ENCODE results near the gene KRT82. TPM values are rescaled to one million over a fixed set of nuclear protein-coding genes. Genes with fewer than 3 reads are reported as not detected.

Gene KRT82
- polyA plus RNA-seq, 2 of the 4 experiments (the other 2 are of a cell fraction) = not detected

- H3K4me1 ChIP-seq = peaks cover 12% of the 10 kb centered on the region
- no peak overlapping the region for H3K27ac ChIP-seq
- DNase-seq (ENCODE audit: low read depth in 1 of 2, low spot score in 1 of 2) (no peak), ATAC-seq (no peak), FAIRE-seq (no peak)
- no peaks in the 10 kb centered on the region for H3K9me3 ChIP-seq
- TF ChIP-seq HES2 (IDR thresholded peaks at IDR 0.05) = no peak
- no peak for TF ChIP-seq ESRRA (IDR thresholded peaks at IDR 0.05; ENCODE audit: borderline replicate concordance, low read length)
- TF ChIP-seq PHF8 (IDR thresholded peaks at IDR 0.05; ENCODE audit: borderline replicate concordance, low read depth) = no peak
- TF ChIP-seq BCL3 (IDR thresholded peaks at IDR 0.05) = no peak
- no peak for TF ChIP-seq ZC3H11A (IDR thresholded peaks at IDR 0.05)
- no peak for TF ChIP-seq HOXB13 (CRISPR knock-in tag; IDR thresholded peaks at IDR 0.05; ENCODE audit: low read depth)
- no peak for TF ChIP-seq RFX5 (IDR thresholded peaks at IDR 0.05)
- TF ChIP-seq BHLHE40 (IDR thresholded peaks at IDR 0.05; ENCODE audit: low read depth, low read length) = no peak
- no peak for TF ChIP-seq MAFK (IDR thresholded peaks at IDR 0.05; ENCODE audit: partially characterized antibody)
- no peak for TF ChIP-seq KDM1A (IDR thresholded peaks at IDR 0.05; ENCODE audit: low read depth)
- no peak for TF ChIP-seq MAZ (IDR thresholded peaks at IDR 0.05; ENCODE audit: borderline replicate concordance, low read depth, low read length)
- TF ChIP-seq NPAS2 (CRISPR knock-in tag; IDR thresholded peaks at IDR 0.05; ENCODE audit: borderline replicate concordance) = no peak
- TF ChIP-seq PBX3 (IDR thresholded peaks at IDR 0.05) = no peak
- no peak overlapping the region for H3K4me3 ChIP-seq
- ChIA-PET POLR2A (no interaction called here), CTCF (interaction anchor here (1.0 to 1.4 kb wide), 3 partner anchors 28 to 65 kb away, joined by 3 to 4 read pairs (median 3); no protein-coding TSS in a partner anchor)
- WGBS (ENCODE audit: missing lambda C conversion rate) = 83% methylated on average over 9 of the region's 9 CpGs
- H3K4me2 ChIP-seq = no peak overlapping the region
These were observed 30.8 kb upstream of the KRT82 start for GRCh38 chr12:52436828-52437474.

- ChIA-PET CTCF (interaction anchor here (0.6 to 1.4 kb wide), 5 partner anchors 29 to 574 kb away, joined by 3 to 4 read pairs (median 3); no protein-coding TSS in a partner anchor), POLR2A (no interaction called here)
- peaks cover 5% of the 10 kb centered on the region for H3K4me1 ChIP-seq
- FAIRE-seq (no peak), DNase-seq (ENCODE audit: low read depth in 1 of 2, low spot score in 1 of 2) (no peak), ATAC-seq (no peak)
- no peak overlapping the region for H3K4me2 ChIP-seq
- no peaks in the 10 kb centered on the region for H3K9me3 ChIP-seq
- TF ChIP-seq EHF (CRISPR knock-in tag; IDR thresholded peaks at IDR 0.05) (no peak), CHD2 (IDR thresholded peaks at IDR 0.05; ENCODE audit: low read length, partially characterized antibody) (no peak), POLR2A (IDR thresholded peaks at IDR 0.05; ENCODE audit: low read length) (no peak), POLR2AphosphoS2 (conservative IDR thresholded peaks at IDR 0.05; ENCODE audit: low read length) (no peak), HOXB5 (CRISPR knock-in tag; IDR thresholded peaks at IDR 0.05) (no peak), FOXS1 (CRISPR knock-in tag; IDR thresholded peaks at IDR 0.05) (no peak)
- WGBS (ENCODE audit: missing lambda C conversion rate) = 71% methylated on average over 9 of the region's 9 CpGs
- no peak overlapping the region for H3K4me3 ChIP-seq
- H3K27ac ChIP-seq = no peak overlapping the region
These were observed 30.1 kb upstream of the KRT82 start for GRCh38 chr12:52436000-52436827.

GRCh38 chr12:52435659-52435999 is 29.5 kb upstream of the KRT82 start:
- no peaks in the 10 kb centered on the region for H3K4me1 ChIP-seq
- 86% methylated on average over 6 of the region's 6 CpGs for WGBS (ENCODE audit: missing lambda C conversion rate)
- no peak overlapping the region for H3K4me3 ChIP-seq
- ATAC-seq = no peak
- no peak for DNase-seq (ENCODE audit: low read depth in 1 of 2, low spot score in 1 of 2)
- FAIRE-seq = no peak
- no peak overlapping the region for H3K27ac ChIP-seq
- H3K4me2 ChIP-seq = no peak overlapping the region
- TF ChIP-seq FOSB (CRISPR knock-in tag; IDR thresholded peaks at IDR 0.05) = no peak
- no peak for TF ChIP-seq RNF2 (IDR thresholded peaks at IDR 0.05; ENCODE audit: borderline replicate concordance, low read depth)
- TF ChIP-seq HOXA7 (CRISPR knock-in tag; IDR thresholded peaks at IDR 0.05) = no peak
- TF ChIP-seq SMC3 (IDR thresholded peaks at IDR 0.05) = no peak
- TF ChIP-seq PBX3 (IDR thresholded peaks at IDR 0.05) = no peak
- TF ChIP-seq ZFP36 (IDR thresholded peaks at IDR 0.05; ENCODE audit: borderline replicate concordance, partially characterized antibody) = no peak
- TF ChIP-seq EHF (CRISPR knock-in tag; IDR thresholded peaks at IDR 0.05) = no peak
- no peak for TF ChIP-seq BHLHE40 (IDR thresholded peaks at IDR 0.05; ENCODE audit: low read depth, low read length)
- no peak for TF ChIP-seq SREBF2 (IDR thresholded peaks at IDR 0.05)
- no peak for TF ChIP-seq RAD21 (conservative IDR thresholded peaks at IDR 0.05 in 1 of 2, IDR thresholded peaks at IDR 0.05 in 1 of 2)
- TF ChIP-seq CHD4 (IDR thresholded peaks at IDR 0.05; ENCODE audit: borderline replicate concordance) = no peak
- TF ChIP-seq ZC3H11A (IDR thresholded peaks at IDR 0.05) = no peak
- no peak for TF ChIP-seq POLR2A (IDR thresholded peaks at IDR 0.05; ENCODE audit: low read length)
- ChIA-PET CTCF (interaction anchor here (0.6 to 1.3 kb wide), 7 partner anchors 14 to 575 kb away, joined by 3 to 4 read pairs (median 3); no protein-coding TSS in a partner anchor), POLR2A (no interaction called here)
- H3K9me3 ChIP-seq = no peaks in the 10 kb centered on the region
